ENCODE measurements around the gene ARHGAP26.

Gene ARHGAP26

DNA sequence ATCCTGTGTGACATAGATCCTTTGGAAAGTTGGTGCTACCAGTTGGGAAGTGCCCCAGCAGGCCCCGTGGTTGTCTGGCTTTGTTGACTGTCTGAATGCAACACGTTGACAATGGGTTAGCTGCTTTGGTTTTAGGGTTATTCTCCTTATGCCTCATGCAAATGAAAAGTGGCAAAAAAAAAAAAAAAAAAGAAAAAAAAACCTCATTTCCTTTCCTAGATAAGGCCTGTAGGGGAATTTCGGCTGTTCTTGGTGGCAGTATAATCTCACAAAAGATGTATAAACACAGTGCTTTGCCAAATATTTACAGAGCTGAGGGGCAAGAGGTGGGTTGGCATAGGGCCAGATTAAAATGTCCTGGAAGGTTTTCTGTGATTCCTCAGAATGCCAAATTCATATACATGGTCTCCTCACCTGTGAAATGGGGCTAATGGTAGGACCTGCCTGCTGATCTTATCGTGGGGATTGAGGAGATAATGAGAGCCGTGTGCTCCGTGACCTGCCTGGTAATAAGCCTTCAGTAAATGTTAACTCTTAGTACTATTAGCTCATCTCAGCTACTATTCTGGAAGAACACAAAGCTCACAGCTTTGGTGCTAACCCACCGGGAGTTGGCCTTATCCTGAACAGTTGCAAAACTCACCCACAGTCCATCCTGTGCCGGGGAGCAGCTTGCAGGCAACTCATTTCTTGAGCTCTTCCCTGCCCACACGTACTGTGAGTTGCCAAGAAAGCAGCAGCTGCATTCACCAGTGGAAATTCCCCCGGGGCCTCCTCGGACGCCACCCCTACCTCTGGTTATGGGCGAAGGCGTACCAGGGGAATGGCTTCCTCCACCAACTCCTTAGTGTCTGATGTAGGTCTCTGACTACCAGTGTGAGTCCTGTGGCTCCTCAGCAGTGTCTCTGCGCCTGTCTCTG lies 413.0 kb downstream of the ARHGAP26 start:
- H3K4me1 ChIP-seq (ENCODE audit: control insufficient read depth, insufficient read depth, low read length) = no peaks in the 10 kb centered on the region
- H3K9me3 ChIP-seq (ENCODE audit: control insufficient read depth, low read length) = no peaks in the 10 kb centered on the region
- no peak overlapping the region for H3K4me3 ChIP-seq (ENCODE audit: insufficient read depth, low read depth, low read length)
- 91 to 94% methylated on average over 14 to 15 of the region's 15 CpGs for WGBS, 2 experiments
- no peaks in the 10 kb centered on the region for H3K27me3 ChIP-seq (ENCODE audit: control insufficient read depth, insufficient read depth, low read length, poor library complexity, severe bottlenecking)
- no peak overlapping the region for H3K27ac ChIP-seq (ENCODE audit: insufficient read depth, low read depth, low read length, poor library complexity, severe bottlenecking)
- no peaks in the 10 kb centered on the region for H3K36me3 ChIP-seq (ENCODE audit: control insufficient read depth, insufficient read depth, low read length)

- Histone ChIP-seq H3K9me3 (ENCODE audit: control insufficient read depth, low read length) (no peaks in the 10 kb centered on the region), H3K4me1 (ENCODE audit: control insufficient read depth, insufficient read depth, low read length) (no peaks in the 10 kb centered on the region), H3K4me3 (ENCODE audit: insufficient read depth, low read depth, low read length) (no peak overlapping the region), H3K27ac (ENCODE audit: insufficient read depth, low read depth, low read length, poor library complexity, severe bottlenecking) (no peak overlapping the region), H3K36me3 (ENCODE audit: control insufficient read depth, insufficient read depth, low read length) (no peaks in the 10 kb centered on the region), H3K27me3 (ENCODE audit: control insufficient read depth, insufficient read depth, low read length, poor library complexity, severe bottlenecking) (no peaks in the 10 kb centered on the region)
- WGBS, 2 experiments = 92 to 100% methylated on average over 1 of the region's 1 CpG
Measured at GRCh38 chr5:143183989-143184388, 413.8 kb downstream of the ARHGAP26 start.

- no peaks in the 10 kb centered on the region for H3K9me3 ChIP-seq (ENCODE audit: control insufficient read depth, low read length)
- no peaks in the 10 kb centered on the region for H3K4me1 ChIP-seq (ENCODE audit: control insufficient read depth, insufficient read depth, low read length)
- no peak overlapping the region for H3K27ac ChIP-seq (ENCODE audit: insufficient read depth, low read depth, low read length, poor library complexity, severe bottlenecking)
- no peak overlapping the region for H3K4me3 ChIP-seq (ENCODE audit: insufficient read depth, low read depth, low read length)
- no peaks in the 10 kb centered on the region for H3K27me3 ChIP-seq (ENCODE audit: control insufficient read depth, insufficient read depth, low read length, poor library complexity, severe bottlenecking)
- H3K36me3 ChIP-seq (ENCODE audit: control insufficient read depth, insufficient read depth, low read length) = no peaks in the 10 kb centered on the region
Measured at GRCh38 chr5:143186623-143187022, 416.4 kb downstream of the ARHGAP26 start.

DNA sequence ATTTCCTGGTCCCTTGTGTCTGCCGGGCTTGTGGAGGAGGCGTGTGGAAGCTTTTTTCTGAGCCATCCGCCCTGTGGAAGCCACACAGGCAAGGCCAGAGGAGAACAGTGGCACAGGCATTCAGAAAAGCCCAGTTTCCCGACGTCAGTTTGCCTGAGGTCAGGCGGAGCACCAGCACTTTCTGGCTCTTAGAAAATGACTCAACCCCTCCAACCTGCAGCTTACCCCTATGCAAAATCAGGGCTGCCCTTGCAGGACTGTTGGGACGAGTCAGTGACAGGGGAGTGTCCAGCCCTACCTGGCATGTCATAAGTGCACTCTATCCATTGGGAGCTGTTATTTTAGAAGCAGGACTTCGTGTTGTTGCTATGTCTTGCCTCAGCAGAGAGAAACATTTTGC lies 417.3 kb downstream of the ARHGAP26 start:
- no peaks in the 10 kb centered on the region for H3K36me3 ChIP-seq (ENCODE audit: control insufficient read depth, insufficient read depth, low read length)
- no peak overlapping the region for H3K4me3 ChIP-seq (ENCODE audit: insufficient read depth, low read depth, low read length)
- no peaks in the 10 kb centered on the region for H3K9me3 ChIP-seq (ENCODE audit: control insufficient read depth, low read length)
- H3K27ac ChIP-seq (ENCODE audit: insufficient read depth, low read depth, low read length, poor library complexity, severe bottlenecking) = no peak overlapping the region
- H3K4me1 ChIP-seq (ENCODE audit: control insufficient read depth, insufficient read depth, low read length) = no peaks in the 10 kb centered on the region
- no peaks in the 10 kb centered on the region for H3K27me3 ChIP-seq (ENCODE audit: control insufficient read depth, insufficient read depth, low read length, poor library complexity, severe bottlenecking)
- 81 to 82% methylated on average over 8 of the region's 8 CpGs for WGBS, 2 experiments

DNA sequence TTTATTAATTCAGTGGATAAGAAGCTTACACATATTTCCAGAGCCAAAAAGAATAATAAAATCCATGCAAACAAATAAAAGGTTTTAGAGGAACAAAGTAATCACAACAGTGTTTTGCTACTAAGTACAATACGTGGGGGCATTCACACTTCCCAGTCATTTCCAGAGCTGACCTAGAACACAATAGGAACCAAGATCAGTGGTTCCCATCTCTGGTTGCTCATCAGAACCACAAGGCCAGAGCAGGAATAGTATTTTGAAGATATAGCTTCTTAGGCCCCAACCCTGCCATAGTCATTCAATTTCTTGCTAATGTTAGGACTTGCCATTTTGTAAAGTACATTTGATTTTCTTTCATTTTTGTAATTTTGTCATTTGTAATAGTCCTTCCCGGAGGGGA lies 417.9 kb downstream of the ARHGAP26 start:
- Histone ChIP-seq H3K9me3 (ENCODE audit: control insufficient read depth, low read length) (no peaks in the 10 kb centered on the region), H3K4me1 (ENCODE audit: control insufficient read depth, insufficient read depth, low read length) (no peaks in the 10 kb centered on the region), H3K36me3 (ENCODE audit: control insufficient read depth, insufficient read depth, low read length) (no peaks in the 10 kb centered on the region), H3K27me3 (ENCODE audit: control insufficient read depth, insufficient read depth, low read length, poor library complexity, severe bottlenecking) (no peaks in the 10 kb centered on the region), H3K27ac (ENCODE audit: insufficient read depth, low read depth, low read length, poor library complexity, severe bottlenecking) (no peak overlapping the region), H3K4me3 (ENCODE audit: insufficient read depth, low read depth, low read length) (no peak overlapping the region)
- 95 to 98% methylated on average over 2 of the region's 2 CpGs for WGBS, 2 experiments

DNA sequence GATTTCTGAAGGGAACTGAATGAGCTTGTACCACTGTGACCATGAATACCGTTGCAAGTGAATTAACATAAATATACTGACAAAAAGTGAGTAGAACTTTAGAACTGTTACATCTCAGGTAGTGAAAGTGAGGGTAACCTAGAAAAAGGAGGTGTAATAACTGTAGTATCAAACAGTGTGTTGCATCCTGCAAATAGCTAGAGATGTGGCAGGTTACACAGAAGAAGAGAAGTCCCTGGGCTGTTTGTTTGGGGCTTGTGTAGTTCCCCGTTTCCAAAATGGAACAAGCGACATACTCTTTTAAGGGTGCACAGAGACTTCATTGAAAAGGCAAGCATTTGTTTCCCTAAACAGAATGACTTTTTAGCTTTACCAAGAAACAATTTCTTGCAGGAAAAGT lies 418.5 kb downstream of the ARHGAP26 start:
- no peak overlapping the region for H3K27ac ChIP-seq (ENCODE audit: insufficient read depth, low read depth, low read length, poor library complexity, severe bottlenecking)
- no peak overlapping the region for H3K4me3 ChIP-seq (ENCODE audit: insufficient read depth, low read depth, low read length)
- no peaks in the 10 kb centered on the region for H3K9me3 ChIP-seq (ENCODE audit: control insufficient read depth, low read length)
- no peaks in the 10 kb centered on the region for H3K4me1 ChIP-seq (ENCODE audit: control insufficient read depth, insufficient read depth, low read length)
- no peaks in the 10 kb centered on the region for H3K27me3 ChIP-seq (ENCODE audit: control insufficient read depth, insufficient read depth, low read length, poor library complexity, severe bottlenecking)
- no peaks in the 10 kb centered on the region for H3K36me3 ChIP-seq (ENCODE audit: control insufficient read depth, insufficient read depth, low read length)
- WGBS, 2 experiments = 95 to 96% methylated on average over 3 of the region's 3 CpGs

DNA sequence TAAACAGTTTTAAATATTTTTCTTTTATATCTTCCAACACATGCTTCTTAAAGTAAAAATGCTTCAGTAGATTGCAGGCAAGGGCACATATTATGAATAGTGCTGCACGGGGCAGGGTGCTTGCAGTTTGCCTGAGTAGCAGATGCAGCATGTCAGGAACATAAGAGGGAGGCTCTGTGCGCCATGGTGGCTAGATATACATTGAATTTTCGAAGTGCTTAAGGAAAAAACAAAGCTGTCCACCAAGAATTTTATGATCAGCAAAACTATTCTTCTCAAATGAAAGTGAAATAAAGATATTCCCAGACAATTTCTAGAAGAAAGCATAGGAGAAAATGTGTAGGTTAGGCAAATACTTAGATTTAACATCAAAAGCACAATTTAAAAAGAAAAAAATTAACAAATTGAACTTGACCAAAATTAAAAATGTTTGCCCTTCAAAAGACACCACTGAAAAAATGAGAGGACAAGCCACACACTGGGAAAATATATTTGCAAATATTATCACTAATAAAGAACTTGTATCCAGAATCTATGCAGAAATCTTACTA lies 420.2 kb downstream of the ARHGAP26 start:
- WGBS, 2 experiments = 89 to 91% methylated on average over 3 of the region's 3 CpGs
- no peaks in the 10 kb centered on the region for H3K36me3 ChIP-seq (ENCODE audit: control insufficient read depth, insufficient read depth, low read length)
- H3K9me3 ChIP-seq (ENCODE audit: control insufficient read depth, low read length) = no peaks in the 10 kb centered on the region
- H3K4me3 ChIP-seq (ENCODE audit: insufficient read depth, low read depth, low read length) = no peak overlapping the region
- no peak overlapping the region for H3K27ac ChIP-seq (ENCODE audit: insufficient read depth, low read depth, low read length, poor library complexity, severe bottlenecking)
- H3K27me3 ChIP-seq (ENCODE audit: control insufficient read depth, insufficient read depth, low read length, poor library complexity, severe bottlenecking) = no peaks in the 10 kb centered on the region
- H3K4me1 ChIP-seq (ENCODE audit: control insufficient read depth, insufficient read depth, low read length) = no peaks in the 10 kb centered on the region

GRCh38 chr5:143191720-143192119 lies 421.5 kb downstream of the ARHGAP26 start:
- 95 to 96% methylated on average over 4 of the region's 4 CpGs for WGBS, 2 experiments
- no peaks in the 10 kb centered on the region for H3K9me3 ChIP-seq (ENCODE audit: control insufficient read depth, low read length)
- H3K4me3 ChIP-seq (ENCODE audit: insufficient read depth, low read depth, low read length) = no peak overlapping the region
- no peak overlapping the region for H3K27ac ChIP-seq (ENCODE audit: insufficient read depth, low read depth, low read length, poor library complexity, severe bottlenecking)
- H3K4me1 ChIP-seq (ENCODE audit: control insufficient read depth, insufficient read depth, low read length) = no peaks in the 10 kb centered on the region
- no peaks in the 10 kb centered on the region for H3K36me3 ChIP-seq (ENCODE audit: control insufficient read depth, insufficient read depth, low read length)
- no peaks in the 10 kb centered on the region for H3K27me3 ChIP-seq (ENCODE audit: control insufficient read depth, insufficient read depth, low read length, poor library complexity, severe bottlenecking)

GRCh38 chr5:143192191-143192900 lies 422.2 kb downstream of the ARHGAP26 start:
- Histone ChIP-seq H3K27ac (ENCODE audit: insufficient read depth, low read depth, low read length, poor library complexity, severe bottlenecking) (no peak overlapping the region), H3K27me3 (ENCODE audit: control insufficient read depth, insufficient read depth, low read length, poor library complexity, severe bottlenecking) (no peaks in the 10 kb centered on the region), H3K4me1 (ENCODE audit: control insufficient read depth, insufficient read depth, low read length) (no peaks in the 10 kb centered on the region), H3K9me3 (ENCODE audit: control insufficient read depth, low read length) (peaks cover under 1% of the 10 kb centered on the region), H3K4me3 (ENCODE audit: insufficient read depth, low read depth, low read length) (no peak overlapping the region), H3K36me3 (ENCODE audit: control insufficient read depth, insufficient read depth, low read length) (no peaks in the 10 kb centered on the region)
- 93% methylated on average over 4 of the region's 4 CpGs for WGBS, 2 experiments

GRCh38 chr5:143194206-143194605 lies 424.0 kb downstream of the ARHGAP26 start:
- Histone ChIP-seq H3K36me3 (ENCODE audit: control insufficient read depth, insufficient read depth, low read length) (no peaks in the 10 kb centered on the region), H3K4me1 (ENCODE audit: control insufficient read depth, insufficient read depth, low read length) (no peaks in the 10 kb centered on the region), H3K27me3 (ENCODE audit: control insufficient read depth, insufficient read depth, low read length, poor library complexity, severe bottlenecking) (no peaks in the 10 kb centered on the region), H3K9me3 (ENCODE audit: control insufficient read depth, low read length) (peaks cover 2% of the 10 kb centered on the region), H3K4me3 (ENCODE audit: insufficient read depth, low read depth, low read length) (no peak overlapping the region), H3K27ac (ENCODE audit: insufficient read depth, low read depth, low read length, poor library complexity, severe bottlenecking) (no peak overlapping the region)
- 92 to 100% methylated on average over 1 of the region's 1 CpG for WGBS, 2 experiments
